GM10847 (cell line): Measurements from ENCODE around the gene DOCK1.

Experiments used
- POLR2A ChIP-seq: IDR thresholded peaks from 2 replicates; pipeline ENCODE4 v1.6.1; 2011; ENCODE audit not compliant: insufficient read length; ENCODE audit errors: extremely low read depth

The DOCK1 gene

DNA sequence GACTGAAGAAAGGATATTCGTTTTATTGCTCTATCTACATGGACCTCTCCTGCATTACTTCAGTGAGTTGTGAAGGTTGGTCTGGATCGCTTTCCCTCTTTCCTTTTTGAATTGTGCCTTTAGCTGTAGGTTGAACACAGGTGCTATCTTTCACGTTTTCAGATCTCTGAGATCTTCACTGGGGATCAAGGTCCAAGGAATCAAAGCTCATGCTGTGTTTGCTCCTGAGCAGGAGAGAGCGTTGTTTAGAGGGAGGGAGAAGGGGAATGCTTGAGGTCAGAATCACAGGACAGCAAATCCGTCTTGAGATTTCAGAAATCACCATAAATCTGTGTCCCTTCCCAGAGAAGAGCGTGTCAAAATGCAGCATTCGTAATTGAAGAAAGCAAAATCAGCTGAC is 186.1 kb downstream of the DOCK1 start:
- TF ChIP-seq POLR2A: no peak

DNA sequence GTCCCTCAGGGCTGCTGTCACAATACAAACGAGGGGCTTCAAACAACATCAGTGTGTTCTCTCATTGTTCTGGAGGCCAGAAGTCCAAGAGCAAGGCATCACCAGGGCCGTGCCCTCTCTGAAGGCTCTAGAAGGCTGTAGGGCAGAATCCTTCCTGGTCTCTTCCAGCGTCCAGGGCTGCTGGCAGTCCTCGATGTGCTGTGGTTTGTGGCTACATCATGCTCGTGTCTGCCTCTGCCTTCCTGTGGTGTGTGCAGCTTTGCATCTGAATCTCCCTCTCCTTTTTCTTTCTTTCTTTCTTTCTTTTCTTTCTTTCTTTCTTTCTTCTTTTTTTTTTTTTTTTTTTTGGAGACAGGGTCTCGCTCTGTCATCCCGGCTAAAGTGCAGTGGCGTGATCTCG is 187.7 kb downstream of the DOCK1 start:
- TF ChIP-seq POLR2A: no peak

DNA sequence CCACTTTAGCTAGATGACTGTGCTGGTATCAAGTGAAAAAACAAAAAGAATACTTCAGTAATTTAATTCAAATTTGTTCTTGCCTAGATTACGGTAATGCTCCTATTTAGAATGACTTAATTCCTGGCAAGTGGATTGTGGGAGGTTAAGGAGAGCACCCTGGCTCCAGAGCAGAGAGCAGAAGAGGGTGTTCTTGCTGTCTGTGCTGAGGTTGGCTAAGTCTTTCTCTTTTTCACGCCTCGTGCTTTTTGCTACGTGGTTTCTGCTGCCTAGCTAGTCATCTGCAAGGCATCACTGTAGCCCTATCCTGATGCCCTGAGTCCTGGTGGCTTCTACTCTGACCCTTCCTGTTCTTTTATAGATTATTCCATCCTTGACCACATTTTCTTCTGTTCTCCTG is 189.8 kb downstream of the DOCK1 start:
- TF ChIP-seq POLR2A: no peak

DNA sequence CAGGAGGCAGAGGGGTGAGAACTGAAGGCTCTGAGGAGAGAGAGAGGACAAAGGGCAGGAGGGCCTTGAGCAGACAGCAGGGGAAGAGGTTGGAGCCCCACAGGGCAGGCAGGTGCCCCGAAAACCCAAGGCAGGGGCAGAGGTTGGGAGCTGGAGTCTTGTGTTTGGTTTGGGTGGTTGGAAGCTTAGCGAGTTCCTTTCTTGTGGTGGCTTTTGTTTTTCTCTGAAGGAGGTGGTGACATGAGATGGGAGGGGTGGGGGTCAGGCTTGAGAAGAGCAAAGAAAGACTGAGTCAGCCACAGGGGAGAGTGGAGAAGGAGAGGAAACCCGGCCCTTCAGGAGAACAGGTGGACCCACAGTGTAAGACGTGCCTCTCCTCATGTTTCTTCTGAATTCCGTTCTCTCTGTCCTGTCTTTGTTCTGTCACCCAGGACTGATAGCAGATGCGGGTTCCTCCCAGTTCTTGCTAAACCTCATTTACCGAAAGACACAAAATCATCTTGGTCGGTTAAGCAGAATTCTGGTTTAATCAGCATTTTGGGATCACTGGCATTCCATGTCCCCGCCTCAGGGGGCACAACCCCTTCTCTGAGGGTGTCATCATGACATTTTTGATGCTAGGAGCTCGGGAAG is 195.9 kb downstream of the DOCK1 start:
- TF ChIP-seq POLR2A: no peak

DNA sequence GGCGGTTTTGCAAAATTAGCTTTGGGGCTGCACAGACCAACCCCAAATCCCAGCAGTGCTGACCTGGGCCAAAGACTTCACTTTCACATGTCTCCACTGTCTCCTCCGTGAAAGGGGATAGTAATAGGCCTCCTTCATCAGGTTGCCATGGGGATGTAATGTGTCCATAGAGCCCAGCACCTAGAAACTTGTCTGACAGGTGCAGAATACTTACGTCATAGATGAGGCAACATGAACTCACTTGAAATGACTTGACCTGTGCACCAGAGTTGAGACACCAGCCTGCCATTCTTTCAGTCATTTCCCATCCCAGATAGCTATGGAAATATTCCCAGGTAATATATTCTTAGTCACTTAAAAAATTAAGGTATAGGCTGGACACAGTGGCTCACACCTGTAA is 196.9 kb downstream of the DOCK1 start:
- TF ChIP-seq POLR2A: no peak

GRCh38 chr10:127115100-127115499 is 209.9 kb downstream of the DOCK1 start:
- TF ChIP-seq POLR2A: no peak

- no peak for TF ChIP-seq POLR2A
These were observed 211.9 kb downstream of the DOCK1 start for GRCh38 chr10:127117125-127117524.

DNA sequence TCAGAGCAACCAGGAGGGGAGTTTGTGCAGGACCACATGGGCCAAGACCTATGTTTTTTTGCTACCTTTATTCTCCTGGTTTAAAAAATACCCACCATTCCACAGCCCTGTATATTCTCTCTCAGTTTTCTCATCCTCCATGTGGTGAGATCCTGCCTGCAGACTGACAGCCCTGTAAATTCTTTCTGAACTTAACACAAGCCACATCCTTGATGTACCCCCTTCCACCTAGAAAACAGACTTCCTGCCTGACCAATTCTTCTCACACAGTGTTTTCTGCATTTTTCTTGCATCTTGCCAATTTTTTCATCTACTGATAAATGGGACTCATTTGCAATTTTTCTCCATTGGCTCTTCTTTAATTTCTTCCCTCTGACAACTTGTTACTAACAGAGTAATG is 212.8 kb downstream of the DOCK1 start:
- TF ChIP-seq POLR2A: no peak

GRCh38 chr10:127119936-127120335 is 214.7 kb downstream of the DOCK1 start:
- no peak for TF ChIP-seq POLR2A

DNA sequence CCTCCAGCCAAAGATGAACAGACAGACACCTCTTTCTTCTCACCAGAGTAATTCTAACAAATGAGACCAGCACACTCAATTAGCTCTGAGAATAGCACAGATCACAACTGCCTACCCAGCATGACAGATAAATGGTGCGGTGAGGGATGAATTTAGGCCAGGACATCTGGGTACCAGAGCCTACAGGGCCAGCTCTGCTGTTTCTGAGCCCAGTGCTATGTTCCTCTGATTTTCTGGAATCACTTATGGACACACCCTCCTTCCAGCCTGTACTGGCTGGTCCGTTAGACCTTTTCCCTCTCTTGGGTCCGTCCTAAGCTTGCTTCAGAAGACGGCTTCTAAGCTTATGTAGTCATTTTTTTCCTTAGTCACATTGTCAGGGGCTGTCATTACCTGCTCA is 217.6 kb downstream of the DOCK1 start:
- TF ChIP-seq POLR2A: no peak

DNA sequence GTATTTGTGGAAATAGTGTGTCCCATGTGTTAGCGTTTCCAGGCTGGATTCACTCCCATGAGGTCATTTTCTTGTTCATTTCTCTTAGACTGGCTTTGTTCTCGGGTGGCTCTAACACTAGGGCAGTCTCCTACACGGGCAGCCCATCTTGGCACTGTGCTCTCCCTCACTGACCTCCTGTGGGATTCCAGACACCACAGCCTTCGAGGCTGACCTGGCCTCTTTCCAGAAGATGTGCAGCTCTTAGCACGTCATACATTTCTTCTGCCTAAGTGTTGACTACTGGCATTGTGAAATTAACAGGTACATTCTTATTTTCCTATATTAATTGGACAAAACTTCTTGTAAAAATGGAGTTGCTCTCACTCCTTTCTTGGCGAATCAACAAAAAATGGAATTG is 218.4 kb downstream of the DOCK1 start:
- no peak for TF ChIP-seq POLR2A

DNA sequence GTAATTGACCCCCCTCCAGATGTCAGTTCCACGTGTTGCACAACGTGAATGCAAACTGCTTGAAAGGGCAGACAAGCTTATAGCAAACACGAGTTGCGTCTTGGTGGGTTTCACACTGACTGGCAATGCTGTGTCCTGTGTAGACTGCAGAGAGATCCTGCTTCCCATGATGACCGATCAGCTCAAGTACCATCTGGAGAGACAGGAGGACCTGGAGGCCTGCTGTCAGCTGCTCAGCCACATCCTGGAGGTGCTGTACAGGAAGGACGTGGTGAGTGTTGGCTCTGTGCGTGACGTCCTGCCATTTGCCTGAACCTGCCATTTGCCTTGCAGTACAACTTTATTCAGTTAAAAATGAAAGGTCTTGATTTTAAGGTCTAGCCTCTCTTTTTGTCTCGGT is 220.1 kb downstream of the DOCK1 start:
- no peak for TF ChIP-seq POLR2A

DNA sequence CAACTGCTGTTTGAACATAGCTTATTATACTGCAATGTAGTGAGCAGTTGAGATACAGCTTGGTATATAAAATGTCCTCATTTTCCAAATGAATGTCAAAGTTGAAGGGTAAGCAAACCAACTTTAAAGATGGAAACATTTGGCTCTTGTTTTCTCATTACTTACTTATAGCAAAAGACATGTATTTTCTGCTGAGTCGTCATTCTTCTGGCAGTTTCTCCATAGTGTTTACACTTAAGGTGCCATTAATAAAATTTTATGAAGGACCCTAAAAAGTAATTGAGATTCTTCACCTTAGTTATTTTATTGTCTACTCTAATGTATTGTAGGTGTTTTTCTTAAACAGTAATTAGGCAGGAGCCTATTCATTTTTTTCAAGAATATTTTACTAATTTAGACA is 222.6 kb downstream of the DOCK1 start:
- no peak for TF ChIP-seq POLR2A

DNA sequence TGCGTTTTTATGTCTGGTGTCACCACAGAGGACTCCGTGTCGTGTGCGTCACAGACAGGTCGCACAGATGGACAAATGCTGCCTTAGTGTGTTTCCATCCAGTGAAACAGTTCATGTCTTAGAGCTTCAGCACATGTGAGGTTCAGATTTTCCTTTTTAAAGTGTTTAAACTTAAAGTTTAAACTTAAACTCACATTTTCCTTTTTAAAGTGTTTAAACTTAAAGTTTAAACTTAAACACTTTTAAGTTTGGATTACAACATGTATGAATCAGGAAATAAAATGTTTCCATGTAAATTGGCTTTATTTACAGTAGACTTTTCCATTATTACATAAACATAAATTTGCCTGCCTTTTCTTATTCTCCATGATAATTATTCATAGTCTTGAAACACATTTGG is 223.9 kb downstream of the DOCK1 start:
- no peak for TF ChIP-seq POLR2A

DNA sequence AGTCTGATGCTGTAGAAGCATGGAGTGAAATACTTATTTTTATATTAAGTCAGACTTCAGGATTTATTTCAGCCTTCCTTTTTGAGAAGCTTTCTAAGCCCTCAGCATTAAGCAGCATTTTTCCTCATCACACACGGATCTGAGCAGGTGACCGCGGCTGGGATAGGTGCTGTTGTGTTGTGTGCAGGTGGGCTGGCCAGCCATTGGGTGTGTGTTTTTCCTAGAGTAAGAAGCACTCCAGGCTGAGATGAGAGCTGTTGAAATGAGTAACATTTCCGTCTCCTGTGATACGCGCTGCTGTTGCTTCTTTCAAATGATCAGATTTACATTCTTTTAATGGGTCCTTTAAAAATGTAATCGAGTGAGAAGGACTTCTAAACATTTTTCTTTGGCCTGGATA is 227.2 kb downstream of the DOCK1 start:
- TF ChIP-seq POLR2A: no peak

DNA sequence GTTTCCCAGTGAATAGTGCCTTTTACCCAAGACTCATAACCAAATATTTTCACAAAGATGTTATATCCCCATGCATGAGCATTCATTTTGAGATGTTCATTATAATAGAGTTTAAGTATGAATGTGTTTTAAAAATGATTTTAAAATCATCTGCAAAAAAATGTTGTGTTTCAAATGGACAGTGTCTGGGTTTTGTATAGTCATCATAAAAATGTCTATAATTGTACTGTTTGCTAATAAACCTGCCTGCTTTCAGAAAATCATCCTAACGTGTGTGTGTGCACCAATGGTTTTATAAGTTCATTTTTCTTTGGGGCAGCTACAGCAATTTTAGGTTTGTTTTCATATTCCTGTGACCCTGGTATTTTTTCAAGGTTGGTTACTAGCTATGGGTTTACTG is 228.0 kb downstream of the DOCK1 start:
- no peak for TF ChIP-seq POLR2A

DNA sequence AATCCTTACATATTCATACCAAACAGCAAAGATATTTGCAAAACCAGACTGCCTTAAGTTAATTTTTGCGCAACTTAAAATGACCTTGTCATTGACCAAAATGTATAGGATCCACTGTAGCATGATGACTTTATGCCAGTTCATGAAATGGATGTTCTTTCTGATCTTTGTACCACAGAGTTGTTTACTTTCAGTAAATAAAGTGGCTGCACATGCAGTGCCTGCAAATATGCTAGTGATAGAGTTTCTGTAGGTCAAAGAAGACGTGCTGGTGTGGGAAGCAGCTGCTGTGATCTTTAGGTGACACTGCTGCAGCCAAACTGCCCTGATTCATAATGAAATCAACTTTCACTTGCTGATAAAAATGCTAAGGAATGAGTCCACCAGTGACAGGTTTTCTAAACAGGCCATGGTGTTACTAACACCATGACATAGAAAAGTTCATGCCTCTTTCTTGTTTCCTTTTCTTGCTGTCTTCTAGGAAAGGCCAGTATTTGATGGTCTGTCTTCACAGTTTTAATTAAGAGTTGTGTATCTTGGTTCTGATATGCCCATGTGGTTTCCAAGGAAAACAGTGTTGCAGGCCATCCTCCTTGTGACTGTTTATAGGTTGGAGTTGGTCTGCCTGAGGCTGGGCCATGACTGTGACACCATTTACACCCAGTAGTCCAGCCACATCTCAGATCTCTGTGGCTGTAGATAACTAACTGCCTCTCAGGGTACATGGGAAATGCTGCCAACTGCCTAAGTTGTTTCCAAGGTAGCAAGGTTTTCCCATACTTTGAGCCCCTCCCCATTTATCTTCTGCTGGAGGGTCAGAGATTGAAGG is 228.7 kb downstream of the DOCK1 start:
- no peak for TF ChIP-seq POLR2A

- no peak for TF ChIP-seq POLR2A
These were observed 230.8 kb downstream of the DOCK1 start for GRCh38 chr10:127135844-127136577.
